ENCODE measurements around the gene EFNA1.
A peak's percentile ranks its signal among the peaks of the same experiment; 100 is the strongest.

The EFNA1 gene

DNA sequence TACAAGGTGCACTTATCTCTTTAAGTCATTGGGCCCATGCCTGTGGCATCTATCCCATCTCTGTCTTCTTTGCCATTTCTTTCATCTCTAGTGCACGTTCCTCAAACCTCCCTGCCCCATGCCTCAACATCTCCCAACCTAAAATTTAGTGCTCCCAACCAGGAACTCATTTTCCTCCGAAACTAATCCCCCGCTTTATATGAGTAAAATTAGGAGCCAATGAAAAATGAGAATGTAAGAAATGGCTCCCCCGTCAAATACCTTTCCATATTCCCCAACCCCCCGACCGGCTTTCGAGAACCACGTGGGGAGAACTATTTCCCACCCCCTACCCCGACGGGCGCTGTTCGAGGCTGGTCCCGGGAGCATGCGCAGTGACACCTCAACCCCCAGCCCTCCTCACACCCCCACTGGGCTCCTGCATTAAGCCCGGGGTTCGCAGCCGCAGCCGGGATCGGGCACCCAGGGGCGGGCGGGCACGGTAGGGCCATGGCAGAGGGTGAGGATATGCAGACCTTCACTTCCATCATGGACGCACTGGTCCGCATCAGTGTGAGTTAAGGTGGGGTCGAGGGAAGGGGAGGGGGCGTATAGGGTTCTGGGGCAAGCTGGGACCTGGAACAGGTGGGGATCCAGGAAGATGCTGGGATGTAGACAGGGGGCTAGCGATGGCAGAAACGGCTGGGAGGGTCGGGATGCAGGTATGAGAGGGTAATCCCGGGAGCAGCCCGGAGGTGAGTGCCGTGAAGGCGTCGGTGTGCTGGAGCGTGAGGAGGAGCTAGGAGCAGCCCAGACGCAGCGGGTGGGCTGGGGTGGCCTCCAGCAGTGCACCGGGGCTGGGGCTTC, 46.0 kb downstream of the EFNA1 start, which contains the start of gene TRIM46 (continued):
- TF ChIP-seq, protein P1, sequence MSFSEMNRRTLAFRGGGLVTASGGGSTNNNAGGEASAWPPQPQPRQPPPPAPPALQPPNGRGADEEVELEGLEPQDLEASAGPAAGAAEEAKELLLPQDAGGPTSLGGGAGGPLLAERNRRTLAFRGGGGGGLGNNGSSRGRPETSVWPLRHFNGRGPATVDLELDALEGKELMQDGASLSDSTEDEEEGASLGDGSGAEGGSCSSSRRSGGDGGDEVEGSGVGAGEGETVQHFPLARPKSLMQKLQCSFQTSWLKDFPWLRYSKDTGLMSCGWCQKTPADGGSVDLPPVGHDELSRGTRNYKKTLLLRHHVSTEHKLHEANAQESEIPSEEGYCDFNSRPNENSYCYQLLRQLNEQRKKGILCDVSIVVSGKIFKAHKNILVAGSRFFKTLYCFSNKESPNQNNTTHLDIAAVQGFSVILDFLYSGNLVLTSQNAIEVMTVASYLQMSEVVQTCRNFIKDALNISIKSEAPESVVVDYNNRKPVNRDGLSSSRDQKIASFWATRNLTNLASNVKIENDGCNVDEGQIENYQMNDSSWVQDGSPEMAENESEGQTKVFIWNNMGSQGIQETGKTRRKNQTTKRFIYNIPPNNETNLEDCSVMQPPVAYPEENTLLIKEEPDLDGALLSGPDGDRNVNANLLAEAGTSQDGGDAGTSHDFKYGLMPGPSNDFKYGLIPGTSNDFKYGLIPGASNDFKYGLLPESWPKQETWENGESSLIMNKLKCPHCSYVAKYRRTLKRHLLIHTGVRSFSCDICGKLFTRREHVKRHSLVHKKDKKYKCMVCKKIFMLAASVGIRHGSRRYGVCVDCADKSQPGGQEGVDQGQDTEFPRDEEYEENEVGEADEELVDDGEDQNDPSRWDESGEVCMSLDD (tag by site-specific recombination; IDR thresholded peaks at IDR 0.05), result peak; percentile 81; the same call in 1 of the 2 replicates
- TF ChIP-seq ZNF10 (tag by site-specific recombination; IDR thresholded peaks at IDR 0.05) (no peak), ZNF248 (tag by site-specific recombination; IDR thresholded peaks at IDR 0.05) (no peak), FEZF1 (tag by site-specific recombination; IDR thresholded peaks at IDR 0.05) (no peak), ZNF175 (tag by site-specific recombination; IDR thresholded peaks at IDR 0.05) (no peak), SP7 (tag by site-specific recombination; IDR thresholded peaks at IDR 0.05) (peak; percentile 56), ZBTB48 (tag by site-specific recombination; IDR thresholded peaks at IDR 0.05) (0 out of 2 replicates have a peak, but pooled peaks have one; percentile 11), ZNF558 (tag by site-specific recombination; IDR thresholded peaks at IDR 0.05) (0 out of 2 replicates have a peak, but pooled peaks have one; percentile 39), HOXD13 (CRISPR knock-in tag; IDR thresholded peaks at IDR 0.05; ENCODE audit: borderline replicate concordance) (no peak), KLF7 (tag by site-specific recombination; IDR thresholded peaks at IDR 0.05; ENCODE audit: borderline replicate concordance) (peak; percentile 95; the same call in 1 of the 2 replicates), ZNF394 (tag by site-specific recombination; IDR thresholded peaks at IDR 0.05; ENCODE audit: borderline replicate concordance) (peak; percentile 63; the same call in 1 of the 2 replicates), ZNF473 (tag by site-specific recombination; IDR thresholded peaks at IDR 0.05) (no peak), ZNF777 (tag by site-specific recombination; IDR thresholded peaks at IDR 0.05; ENCODE audit: borderline replicate concordance) (peak; percentile 89), ZNF146 (tag by site-specific recombination; IDR thresholded peaks at IDR 0.05) (peak; percentile 22; the same call in 1 of the 2 replicates), ZBTB20 (tag by site-specific recombination; IDR thresholded peaks at IDR 0.05) (peak; percentile 75)
- TF ChIP-seq, protein P2, sequence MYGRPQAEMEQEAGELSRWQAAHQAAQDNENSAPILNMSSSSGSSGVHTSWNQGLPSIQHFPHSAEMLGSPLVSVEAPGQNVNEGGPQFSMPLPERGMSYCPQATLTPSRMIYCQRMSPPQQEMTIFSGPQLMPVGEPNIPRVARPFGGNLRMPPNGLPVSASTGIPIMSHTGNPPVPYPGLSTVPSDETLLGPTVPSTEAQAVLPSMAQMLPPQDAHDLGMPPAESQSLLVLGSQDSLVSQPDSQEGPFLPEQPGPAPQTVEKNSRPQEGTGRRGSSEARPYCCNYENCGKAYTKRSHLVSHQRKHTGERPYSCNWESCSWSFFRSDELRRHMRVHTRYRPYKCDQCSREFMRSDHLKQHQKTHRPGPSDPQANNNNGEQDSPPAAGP (tag by site-specific recombination; IDR thresholded peaks at IDR 0.05), result peak; percentile 75
- TF ChIP-seq, protein P3, sequence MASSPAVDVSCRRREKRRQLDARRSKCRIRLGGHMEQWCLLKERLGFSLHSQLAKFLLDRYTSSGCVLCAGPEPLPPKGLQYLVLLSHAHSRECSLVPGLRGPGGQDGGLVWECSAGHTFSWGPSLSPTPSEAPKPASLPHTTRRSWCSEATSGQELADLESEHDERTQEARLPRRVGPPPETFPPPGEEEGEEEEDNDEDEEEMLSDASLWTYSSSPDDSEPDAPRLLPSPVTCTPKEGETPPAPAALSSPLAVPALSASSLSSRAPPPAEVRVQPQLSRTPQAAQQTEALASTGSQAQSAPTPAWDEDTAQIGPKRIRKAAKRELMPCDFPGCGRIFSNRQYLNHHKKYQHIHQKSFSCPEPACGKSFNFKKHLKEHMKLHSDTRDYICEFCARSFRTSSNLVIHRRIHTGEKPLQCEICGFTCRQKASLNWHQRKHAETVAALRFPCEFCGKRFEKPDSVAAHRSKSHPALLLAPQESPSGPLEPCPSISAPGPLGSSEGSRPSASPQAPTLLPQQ (tag by site-specific recombination; IDR thresholded peaks at IDR 0.05), result peak; percentile 36; the same call in 1 of the 2 replicates
- TF ChIP-seq, protein P4, sequence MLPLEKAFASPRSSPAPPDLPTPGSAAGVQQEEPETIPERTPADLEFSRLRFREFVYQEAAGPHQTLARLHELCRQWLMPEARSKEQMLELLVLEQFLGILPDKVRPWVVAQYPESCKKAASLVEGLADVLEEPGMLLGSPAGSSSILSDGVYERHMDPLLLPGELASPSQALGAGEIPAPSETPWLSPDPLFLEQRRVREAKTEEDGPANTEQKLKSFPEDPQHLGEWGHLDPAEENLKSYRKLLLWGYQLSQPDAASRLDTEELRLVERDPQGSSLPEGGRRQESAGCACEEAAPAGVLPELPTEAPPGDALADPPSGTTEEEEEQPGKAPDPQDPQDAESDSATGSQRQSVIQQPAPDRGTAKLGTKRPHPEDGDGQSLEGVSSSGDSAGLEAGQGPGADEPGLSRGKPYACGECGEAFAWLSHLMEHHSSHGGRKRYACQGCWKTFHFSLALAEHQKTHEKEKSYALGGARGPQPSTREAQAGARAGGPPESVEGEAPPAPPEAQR (tag by site-specific recombination; IDR thresholded peaks at IDR 0.05), result 0 out of 2 replicates have a peak, but pooled peaks have one; percentile 40
- TF ChIP-seq, protein P5, sequence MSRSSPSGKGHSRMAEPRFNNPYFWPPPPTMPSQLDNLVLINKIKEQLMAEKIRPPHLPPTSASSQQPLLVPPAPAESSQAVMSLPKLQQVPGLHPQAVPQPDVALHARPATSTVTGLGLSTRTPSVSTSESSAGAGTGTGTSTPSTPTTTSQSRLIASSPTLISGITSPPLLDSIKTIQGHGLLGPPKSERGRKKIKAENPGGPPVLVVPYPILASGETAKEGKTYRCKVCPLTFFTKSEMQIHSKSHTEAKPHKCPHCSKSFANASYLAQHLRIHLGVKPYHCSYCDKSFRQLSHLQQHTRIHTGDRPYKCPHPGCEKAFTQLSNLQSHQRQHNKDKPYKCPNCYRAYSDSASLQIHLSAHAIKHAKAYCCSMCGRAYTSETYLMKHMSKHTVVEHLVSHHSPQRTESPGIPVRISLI (tag by site-specific recombination; IDR thresholded peaks at IDR 0.05), result no peak
- TF ChIP-seq, protein P6, sequence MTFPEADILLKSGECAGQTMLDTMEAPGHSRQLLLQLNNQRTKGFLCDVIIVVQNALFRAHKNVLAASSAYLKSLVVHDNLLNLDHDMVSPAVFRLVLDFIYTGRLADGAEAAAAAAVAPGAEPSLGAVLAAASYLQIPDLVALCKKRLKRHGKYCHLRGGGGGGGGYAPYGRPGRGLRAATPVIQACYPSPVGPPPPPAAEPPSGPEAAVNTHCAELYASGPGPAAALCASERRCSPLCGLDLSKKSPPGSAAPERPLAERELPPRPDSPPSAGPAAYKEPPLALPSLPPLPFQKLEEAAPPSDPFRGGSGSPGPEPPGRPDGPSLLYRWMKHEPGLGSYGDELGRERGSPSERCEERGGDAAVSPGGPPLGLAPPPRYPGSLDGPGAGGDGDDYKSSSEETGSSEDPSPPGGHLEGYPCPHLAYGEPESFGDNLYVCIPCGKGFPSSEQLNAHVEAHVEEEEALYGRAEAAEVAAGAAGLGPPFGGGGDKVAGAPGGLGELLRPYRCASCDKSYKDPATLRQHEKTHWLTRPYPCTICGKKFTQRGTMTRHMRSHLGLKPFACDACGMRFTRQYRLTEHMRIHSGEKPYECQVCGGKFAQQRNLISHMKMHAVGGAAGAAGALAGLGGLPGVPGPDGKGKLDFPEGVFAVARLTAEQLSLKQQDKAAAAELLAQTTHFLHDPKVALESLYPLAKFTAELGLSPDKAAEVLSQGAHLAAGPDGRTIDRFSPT (tag by site-specific recombination; IDR thresholded peaks at IDR 0.05), result peak; percentile 65; the same call in 1 of the 2 replicates
- TF ChIP-seq, protein P7, sequence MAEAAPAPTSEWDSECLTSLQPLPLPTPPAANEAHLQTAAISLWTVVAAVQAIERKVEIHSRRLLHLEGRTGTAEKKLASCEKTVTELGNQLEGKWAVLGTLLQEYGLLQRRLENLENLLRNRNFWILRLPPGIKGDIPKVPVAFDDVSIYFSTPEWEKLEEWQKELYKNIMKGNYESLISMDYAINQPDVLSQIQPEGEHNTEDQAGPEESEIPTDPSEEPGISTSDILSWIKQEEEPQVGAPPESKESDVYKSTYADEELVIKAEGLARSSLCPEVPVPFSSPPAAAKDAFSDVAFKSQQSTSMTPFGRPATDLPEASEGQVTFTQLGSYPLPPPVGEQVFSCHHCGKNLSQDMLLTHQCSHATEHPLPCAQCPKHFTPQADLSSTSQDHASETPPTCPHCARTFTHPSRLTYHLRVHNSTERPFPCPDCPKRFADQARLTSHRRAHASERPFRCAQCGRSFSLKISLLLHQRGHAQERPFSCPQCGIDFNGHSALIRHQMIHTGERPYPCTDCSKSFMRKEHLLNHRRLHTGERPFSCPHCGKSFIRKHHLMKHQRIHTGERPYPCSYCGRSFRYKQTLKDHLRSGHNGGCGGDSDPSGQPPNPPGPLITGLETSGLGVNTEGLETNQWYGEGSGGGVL (tag by site-specific recombination; IDR thresholded peaks at IDR 0.05), result peak; percentile 10; the same call in 1 of the 2 replicates
- TF ChIP-seq, protein P8, sequence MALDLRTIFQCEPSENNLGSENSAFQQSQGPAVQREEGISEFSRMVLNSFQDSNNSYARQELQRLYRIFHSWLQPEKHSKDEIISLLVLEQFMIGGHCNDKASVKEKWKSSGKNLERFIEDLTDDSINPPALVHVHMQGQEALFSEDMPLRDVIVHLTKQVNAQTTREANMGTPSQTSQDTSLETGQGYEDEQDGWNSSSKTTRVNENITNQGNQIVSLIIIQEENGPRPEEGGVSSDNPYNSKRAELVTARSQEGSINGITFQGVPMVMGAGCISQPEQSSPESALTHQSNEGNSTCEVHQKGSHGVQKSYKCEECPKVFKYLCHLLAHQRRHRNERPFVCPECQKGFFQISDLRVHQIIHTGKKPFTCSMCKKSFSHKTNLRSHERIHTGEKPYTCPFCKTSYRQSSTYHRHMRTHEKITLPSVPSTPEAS (tag by site-specific recombination; IDR thresholded peaks at IDR 0.05), result 0 out of 2 replicates have a peak, but pooled peaks have one; percentile 1
- TF ChIP-seq, protein P9, sequence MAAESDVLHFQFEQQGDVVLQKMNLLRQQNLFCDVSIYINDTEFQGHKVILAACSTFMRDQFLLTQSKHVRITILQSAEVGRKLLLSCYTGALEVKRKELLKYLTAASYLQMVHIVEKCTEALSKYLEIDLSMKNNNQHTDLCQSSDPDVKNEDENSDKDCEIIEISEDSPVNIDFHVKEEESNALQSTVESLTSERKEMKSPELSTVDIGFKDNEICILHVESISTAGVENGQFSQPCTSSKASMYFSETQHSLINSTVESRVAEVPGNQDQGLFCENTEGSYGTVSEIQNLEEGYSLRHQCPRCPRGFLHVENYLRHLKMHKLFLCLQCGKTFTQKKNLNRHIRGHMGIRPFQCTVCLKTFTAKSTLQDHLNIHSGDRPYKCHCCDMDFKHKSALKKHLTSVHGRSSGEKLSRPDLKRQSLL (tag by site-specific recombination; IDR thresholded peaks at IDR 0.05), result 0 out of 2 replicates have a peak, but pooled peaks have one; percentile 22

Measured in HEK293 (cell line).